SW480 (cell line): ENCODE measurements around the gene TNFRSF14.
"Not testable (repeated sequence)": the region's sequence is repeated elsewhere in the genome, so short reads cannot be mapped to it uniquely, and the experiment has no call there.

Experiments
- DNase-seq: peaks from one replicate; pipeline ENCODE4 v3.0.0-alpha.2; 2016; ENCODE audit warnings: low spot score

TNFRSF14 gene

GRCh38 chr1:2554621-2555387, 1.4 kb upstream of the TNFRSF14 start:
- DNase-seq, result no peak

GRCh38 chr1:2555634-2556276, 416 bp upstream of the TNFRSF14 start:
- DNase-seq, result no peak

GRCh38 chr1:2556678-2557481, 709 bp downstream of the TNFRSF14 start:
- peak; percentile 47 for DNase-seq

- DNase-seq, result no peak
These were observed 1.6 kb downstream of the TNFRSF14 start for GRCh38 chr1:2557482-2558400.

GRCh38 chr1:2558420-2558819, 2.2 kb downstream of the TNFRSF14 start:
- DNase-seq, result no peak

- no peak for DNase-seq
These were observed 2.7 kb downstream of the TNFRSF14 start for GRCh38 chr1:2558861-2559260.

GRCh38 chr1:2559509-2560298, 3.5 kb downstream of the TNFRSF14 start:
- no peak for DNase-seq

- DNase-seq, result no peak
These were observed 4.3 kb downstream of the TNFRSF14 start for GRCh38 chr1:2560299-2561073.

- no peak for DNase-seq
These were observed 5.3 kb downstream of the TNFRSF14 start for GRCh38 chr1:2561446-2561845.

GRCh38 chr1:2561898-2562895, 6.0 kb downstream of the TNFRSF14 start:
- DNase-seq, result no peak

GRCh38 chr1:2563205-2563604, 7.0 kb downstream of the TNFRSF14 start:
- no peak for DNase-seq

- DNase-seq, result no peak
These were observed 8.0 kb downstream of the TNFRSF14 start for GRCh38 chr1:2564006-2564814.

GRCh38 chr1:2564815-2565374, 8.7 kb downstream of the TNFRSF14 start:
- no peak for DNase-seq

- DNase-seq, result peak; percentile 82
These were observed 10.2 kb downstream of the TNFRSF14 start for GRCh38 chr1:2566101-2567045.

- no peak for DNase-seq
These were observed 11.0 kb downstream of the TNFRSF14 start for GRCh38 chr1:2567083-2567679.

- not testable (repeated sequence) for DNase-seq
These were observed 12.1 kb downstream of the TNFRSF14 start for GRCh38 chr1:2568187-2568816.
